D341Med (cell line): ENCODE results near the gene RHOC.

Experiments used
- DNase-seq: peaks from one replicate; pipeline ENCODE4 v3.0.0; 2012; ENCODE audit warnings: low spot score

The RHOC gene

DNA sequence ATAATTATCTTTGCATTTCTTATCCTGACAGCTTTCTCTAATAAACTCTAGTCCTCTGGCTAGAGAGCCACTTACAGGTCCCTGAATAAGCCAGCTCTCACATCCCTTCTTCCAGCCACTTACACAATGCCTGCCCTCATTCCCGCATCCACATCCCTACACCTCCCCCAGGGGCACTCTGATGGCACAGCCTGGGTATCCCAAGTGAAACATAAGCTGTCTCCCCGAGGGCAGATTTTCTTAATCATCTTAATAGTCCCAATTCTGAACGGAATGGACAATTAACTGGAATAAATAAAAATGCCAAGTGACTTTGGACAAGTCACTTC, 4.9 kb downstream of the RHOC start:
- DNase-seq, result no peak

DNA sequence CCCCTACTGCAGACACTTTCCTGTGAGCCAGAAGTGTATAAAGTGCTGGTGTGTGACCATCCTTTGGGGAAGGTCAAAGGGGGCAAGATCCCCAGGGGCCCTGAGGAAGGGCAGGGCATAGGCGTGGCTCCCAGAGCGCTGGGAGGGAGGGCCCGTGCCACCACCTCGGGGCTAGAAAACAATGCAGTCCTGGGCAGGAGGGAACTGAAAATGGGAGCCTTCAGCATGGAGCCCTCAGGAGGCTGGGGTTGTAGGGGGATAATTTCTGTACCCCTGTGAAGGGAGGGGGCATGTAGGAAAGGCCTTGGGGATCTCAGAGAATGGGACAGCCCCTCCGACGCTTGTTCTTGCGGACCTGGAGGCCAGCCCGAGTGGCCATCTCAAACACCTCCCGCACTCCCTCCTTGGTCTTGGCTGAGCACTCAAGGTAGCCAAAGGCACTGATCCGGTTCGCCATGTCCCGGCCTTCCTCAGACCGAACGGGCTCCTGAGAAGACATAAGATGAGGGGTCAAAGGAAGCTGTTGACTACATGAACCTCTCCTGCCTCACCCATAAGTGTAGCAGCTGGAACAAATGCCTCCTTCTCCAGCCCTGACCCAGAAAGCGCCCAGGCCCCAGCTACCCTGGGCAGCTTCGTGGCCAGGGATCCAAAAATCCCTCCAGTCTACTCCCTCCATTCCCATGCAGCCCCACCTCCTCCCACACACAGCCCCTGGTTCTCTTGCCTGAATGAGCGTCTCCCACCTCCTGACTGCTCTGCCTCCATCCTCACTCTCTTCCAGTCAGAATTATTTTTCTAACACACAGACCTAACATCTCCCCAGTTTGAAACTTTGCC, 5.5 kb downstream of the RHOC start:
- DNase-seq, result no peak

DNA sequence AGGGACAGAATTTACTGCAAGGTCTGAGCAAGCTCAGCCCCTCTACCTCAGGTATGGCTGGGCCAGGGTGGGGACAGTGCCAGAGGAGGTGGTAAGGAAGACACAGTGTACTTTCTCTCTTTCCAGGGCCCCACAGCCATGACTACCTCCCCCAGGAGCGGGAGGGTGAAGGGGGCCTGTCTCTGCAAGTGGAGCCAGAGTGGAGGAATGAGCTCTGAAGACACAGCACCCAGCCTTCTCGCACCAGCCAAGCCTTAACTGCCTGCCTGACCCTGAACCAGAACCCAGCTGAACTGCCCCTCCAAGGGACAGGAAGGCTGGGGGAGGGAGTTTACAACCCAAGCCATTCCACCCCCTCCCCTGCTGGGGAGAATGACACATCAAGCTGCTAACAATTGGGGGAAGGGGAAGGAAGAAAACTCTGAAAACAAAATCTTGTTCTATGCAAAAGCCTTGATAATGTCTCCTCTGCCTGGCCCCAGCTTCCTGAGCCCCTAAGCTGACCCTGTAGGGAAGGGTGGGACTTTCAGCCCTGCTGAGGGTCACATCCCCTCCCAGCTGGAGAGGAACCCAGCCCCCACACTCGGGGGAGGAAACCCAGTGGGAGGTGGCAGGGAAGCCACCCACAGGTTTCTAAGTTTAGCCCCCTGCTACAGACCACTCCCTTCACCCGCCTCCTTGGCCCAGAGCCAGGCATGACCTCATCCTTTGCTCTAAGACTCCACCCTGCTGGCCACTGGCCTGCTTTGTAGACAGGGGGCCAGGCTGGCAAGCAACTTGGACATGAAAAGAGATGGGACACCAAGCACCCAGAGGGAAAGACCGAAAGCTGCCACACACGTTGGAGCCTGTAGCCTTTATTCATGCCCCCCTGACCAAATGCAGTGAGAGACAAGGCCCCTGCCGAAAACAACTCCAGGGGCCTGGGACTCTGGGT, 6.4 kb downstream of the RHOC start:
- peak; percentile 54 for DNase-seq

DNA sequence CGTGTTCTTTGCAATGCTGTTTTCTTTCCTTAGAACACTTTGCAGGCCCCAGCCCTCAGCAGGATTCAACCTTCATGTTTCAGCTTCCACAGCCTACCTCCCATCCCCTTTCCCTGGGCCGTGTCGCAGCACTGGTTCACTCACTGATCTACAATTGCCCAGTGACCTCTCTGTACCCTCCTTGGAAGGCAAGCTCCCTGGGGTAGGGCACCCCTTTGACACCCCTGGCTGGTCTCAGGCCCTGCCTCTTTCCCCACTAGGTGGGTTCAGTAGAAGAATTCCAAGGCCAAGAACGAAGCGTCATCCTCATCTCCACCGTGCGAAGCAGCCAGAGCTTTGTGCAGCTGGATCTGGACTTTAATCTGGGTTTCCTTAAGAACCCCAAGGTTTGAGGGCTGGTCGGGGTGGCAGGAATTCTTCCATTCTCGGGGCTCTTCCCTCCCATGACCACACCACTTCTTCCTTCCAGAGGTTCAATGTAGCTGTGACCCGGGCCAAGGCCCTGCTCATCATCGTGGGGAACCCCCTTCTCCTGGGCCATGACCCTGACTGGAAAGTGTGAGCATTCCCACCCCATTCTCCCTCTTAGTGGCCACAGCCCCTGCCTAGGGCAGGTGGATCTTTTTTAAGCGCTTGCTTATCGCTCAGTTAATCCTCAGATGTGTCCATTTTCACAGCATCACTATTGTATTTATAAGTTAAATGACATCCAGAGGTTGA, 7.3 kb downstream of the RHOC start:
- DNase-seq, result no peak

DNA sequence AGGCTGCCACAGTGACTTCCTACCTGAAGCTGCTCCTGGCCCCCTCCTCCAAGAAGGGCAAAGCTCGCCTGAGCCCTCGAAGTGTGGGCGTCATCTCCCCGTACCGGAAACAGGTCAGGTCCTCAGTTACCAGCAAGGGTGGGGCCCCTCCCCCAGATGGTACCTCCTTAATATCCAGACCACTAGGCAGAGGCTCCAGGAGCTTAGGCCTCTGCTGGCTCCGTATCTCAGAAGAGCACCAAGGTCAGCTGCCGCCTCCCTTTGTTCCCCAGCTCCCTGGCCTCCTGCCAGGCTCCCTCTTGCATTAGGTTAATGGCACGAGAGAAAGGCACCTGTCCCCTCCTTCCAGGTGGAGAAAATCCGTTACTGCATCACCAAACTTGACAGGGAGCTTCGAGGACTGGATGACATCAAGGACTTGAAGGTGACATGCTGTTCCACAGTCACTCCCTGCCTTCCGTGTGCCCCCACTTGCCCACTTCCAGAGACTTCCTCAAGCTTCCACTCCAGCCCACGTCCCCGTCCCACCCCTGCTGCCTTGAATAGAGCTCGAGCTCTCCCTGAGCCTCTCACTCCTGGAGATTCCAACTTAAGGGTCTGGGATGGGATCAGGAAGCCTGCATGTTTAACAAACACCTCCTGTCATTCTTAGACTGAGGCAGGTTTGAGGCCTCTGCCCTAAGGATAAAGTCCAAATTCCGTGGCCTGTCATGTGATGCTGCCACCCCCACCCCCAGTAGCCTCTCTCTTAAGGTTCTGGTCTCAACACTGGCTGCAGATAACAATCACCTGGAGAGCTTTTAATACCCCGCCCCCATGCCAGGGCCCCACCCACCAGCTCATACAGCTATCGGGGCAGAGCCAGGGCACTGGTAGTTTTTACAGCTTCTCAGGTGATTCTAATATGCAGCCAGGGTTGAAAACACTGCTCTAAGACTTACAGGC, 8.3 kb downstream of the RHOC start:
- no peak for DNase-seq

DNA sequence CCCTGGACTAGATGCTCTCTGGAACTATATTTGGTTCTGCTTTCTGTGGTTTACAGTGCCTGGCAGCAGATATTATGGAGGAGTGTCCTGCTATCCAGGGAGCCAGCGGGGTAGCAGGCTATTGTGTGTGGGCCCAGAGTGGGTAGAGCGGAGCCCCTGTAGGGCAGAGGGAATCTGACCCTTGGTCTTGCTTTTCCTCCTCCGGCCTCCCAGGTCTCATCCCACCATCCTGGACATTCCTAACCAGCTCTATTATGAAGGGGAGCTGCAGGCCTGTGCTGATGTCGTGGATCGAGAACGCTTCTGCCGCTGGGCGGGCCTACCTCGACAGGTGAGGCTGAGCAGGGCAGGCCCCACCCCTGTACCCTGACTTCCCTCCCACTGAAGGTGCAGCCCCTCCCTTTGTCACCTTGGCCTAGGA, 9.1 kb downstream of the RHOC start:
- no peak for DNase-seq

DNA sequence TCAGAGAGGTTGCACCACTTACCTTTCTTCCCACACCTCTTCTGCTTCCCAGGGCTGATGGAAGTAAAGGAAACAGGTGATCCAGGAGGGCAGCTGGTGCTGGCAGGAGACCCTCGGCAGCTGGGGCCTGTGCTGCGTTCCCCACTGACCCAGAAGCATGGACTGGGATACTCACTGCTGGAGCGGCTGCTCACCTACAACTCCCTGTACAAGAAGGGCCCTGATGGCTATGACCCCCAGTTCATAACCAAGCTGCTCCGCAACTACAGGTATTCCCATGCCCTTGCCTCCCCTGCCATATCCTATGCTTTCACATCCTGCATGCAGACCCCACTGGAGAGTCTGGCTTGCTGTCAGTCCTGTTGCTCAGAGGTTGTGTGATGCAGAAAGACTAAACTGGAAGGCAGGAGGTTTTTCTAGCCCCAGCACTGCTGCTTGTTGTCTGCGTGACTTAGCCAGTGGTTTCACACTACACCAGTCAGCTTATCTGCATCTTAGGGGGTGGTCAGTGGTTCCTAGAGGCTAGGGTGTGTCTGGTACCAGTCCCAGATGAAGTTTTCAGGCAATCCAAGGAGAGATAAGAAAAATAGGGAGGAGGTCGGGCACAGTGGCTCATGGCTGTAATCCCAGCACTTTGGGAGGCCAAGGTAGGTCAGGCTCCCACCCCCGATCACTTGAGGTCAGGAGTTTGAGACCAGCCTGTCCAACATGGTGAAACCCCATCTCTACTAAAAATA, 10.2 kb downstream of the RHOC start:
- DNase-seq, result no peak

DNA sequence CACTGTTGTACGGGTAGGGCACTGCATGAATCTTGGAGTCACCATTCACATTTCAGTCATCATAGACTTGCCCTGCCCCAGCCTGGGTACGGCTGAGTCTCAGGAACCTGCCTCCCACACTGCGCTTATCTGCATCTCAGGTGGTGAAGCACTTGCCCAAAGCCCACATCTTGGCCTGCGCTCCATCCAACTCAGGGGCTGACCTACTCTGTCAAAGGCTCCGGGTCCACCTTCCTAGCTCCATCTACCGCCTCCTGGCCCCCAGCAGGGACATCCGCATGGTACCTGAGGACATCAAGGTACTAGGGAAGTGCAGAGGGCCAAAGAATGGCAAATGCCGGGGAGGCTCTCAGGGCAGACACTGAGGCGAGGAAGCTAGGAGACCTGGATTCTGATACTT, 11.7 kb downstream of the RHOC start:
- DNase-seq, result no peak

DNA sequence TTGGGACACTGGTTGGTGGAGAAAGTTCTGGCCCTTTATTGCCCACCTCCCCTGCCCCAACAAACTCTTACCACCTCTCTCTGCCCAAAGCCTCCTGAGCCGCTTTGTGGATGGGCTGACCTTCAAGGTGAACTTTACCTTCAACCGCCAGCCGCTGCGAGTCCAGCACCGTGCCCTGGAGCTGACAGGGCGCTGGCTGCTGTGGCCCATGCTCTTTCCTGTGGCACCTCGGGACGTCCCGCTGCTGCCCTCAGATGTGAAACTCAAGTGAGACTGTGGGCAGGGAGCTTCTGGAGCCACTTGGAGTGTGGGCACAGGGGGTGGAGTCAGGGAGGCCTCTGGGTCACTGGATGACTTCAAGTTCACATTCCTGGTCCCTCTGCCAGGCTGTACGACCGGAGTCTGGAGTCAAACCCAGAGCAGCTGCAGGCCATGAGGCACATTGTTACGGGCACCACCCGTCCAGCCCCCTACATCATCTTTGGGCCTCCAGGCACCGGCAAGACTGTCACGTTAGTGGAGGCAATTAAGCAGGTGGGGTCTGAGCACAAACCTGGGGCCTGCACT, 12.5 kb downstream of the RHOC start:
- no peak for DNase-seq

DNA sequence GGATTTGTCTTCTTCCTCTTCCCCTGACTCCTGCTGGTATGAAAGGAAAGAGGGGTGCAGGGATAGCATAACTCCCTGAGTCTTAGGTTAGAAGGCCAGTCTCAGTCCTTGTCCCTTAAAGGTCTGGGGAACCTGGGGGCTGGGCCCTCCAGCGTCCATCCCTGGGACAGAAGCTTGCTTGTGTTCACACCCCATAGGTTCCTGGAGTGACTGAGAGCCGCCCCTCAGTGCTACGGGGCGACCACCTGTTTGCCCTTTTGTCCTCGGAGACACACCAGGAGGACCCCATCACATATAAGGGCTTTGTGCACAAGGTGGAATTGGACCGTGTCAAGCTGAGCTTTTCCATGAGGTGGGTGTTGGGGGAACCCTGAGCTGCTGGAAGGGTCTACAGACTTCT, 13.1 kb downstream of the RHOC start:
- no peak for DNase-seq

DNA sequence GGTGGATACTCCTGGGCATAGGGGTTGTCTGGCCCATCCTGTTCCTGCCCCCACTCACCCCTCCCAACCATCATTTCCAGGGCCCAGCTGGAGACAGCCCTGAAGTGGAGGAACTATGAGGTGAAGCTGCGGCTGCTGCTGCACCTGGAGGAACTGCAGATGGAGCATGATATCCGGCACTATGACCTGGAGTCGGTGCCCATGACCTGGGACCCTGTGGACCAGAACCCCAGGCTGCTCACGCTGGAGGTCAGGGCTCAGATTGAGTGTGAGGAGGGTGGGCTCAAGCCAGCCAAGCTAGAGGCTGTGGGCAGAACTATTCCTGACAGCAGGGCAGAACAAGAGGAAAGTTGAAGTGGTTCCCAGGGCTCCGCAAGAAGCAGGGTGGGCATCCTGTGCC, 14.2 kb downstream of the RHOC start:
- no peak for DNase-seq

DNA sequence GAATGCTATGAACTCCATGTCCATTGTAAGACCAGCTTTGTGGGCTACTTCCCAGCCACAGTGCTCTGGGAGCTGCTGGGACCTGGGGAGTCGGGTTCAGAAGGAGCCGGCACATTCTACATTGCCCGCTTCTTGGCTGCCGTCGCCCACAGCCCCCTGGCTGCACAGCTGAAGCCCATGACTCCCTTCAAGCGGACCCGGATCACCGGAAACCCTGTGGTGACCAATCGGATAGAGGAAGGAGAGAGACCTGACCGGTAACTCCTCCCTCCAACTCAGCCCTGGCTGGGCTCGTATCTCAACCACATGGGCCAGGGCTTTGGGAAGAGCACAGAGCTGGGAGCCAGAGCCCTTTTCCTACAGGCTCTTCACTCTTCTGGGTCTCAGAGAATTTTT, 17.1 kb downstream of the RHOC start:
- no peak for DNase-seq

DNA sequence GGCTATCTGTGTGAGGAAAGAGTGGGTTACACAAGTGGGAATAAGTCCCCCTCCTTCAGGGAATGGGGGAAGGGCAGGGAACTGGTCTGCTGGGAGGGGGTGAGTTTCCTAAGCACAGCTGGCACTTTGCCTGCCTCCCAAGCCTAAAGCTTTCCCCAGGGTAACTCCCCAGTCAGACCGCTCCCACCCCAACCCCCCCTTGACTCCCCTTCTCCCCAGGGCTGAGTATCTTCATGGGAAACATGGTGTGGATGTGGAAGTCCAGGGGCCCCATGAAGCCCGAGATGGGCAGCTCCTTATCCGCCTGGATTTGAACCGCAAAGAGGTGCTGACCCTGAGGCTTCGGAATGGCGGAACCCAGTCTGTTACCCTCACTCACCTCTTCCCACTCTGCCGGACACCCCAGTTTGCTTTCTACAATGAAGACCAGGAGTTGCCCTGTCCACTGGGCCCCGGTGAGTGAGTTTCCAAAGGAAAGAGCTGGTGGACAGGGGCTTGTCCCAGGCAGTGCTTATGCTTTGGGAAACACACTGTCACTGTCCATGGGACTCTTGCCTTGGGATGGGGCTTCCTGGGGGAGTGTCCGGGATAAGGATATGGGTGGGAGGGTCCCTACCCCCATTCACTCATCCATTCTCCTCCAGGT, 17.6 kb downstream of the RHOC start:
- no peak for DNase-seq

DNA sequence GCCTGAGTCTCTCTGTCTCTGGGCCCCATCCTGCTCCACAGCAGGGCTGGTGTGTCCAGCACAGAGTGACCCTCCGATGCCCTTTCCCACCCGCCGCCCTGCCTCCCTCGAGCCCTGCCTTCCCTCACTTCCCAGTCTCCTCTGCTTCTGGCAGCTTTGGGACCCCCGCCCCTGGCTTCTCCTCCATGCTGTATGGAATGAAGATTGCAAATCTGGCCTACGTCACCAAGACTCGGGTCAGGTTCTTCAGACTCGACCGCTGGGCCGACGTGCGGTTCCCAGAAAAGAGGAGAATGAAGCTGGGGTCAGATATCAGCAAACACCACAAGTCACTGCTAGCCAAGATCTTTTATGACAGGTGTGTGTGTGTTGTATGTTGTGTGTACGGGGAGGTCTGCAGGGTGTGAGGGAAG, 18.1 kb downstream of the RHOC start:
- DNase-seq, result no peak

DNA sequence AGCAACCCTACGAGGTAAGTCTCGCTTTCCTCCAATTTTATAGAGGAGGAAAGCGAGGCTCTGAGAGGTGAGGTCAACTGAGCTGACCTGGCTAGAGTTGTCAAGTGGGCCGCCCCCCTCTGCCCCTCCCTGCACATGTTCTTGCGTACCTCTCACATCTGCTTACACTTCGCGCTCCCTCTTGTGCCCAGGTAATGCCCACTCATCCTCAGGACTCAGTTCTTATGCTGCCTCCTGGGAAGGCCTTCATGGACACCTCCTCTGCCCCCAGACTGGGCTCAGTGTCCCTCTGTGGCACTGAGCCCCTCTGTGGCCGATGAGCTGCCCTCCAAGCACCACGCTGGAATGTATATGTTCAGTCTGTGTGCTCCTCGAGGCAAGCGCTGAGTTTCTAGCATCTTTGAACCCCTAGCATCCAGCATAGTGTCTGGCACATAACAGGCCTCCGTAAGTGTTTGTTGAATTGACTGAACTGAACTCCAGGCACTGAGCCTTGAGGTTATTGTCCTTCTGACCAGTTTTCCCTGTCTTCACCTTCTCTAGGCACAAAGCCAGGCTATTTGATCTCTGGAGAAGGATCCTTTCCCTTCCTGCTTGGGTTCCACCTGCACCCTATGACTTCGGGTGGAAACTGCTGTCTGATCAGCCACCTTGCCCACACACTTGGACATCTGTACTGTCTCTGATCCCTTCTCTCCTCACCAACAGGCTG, 19.0 kb downstream of the RHOC start:
- no peak for DNase-seq

DNA sequence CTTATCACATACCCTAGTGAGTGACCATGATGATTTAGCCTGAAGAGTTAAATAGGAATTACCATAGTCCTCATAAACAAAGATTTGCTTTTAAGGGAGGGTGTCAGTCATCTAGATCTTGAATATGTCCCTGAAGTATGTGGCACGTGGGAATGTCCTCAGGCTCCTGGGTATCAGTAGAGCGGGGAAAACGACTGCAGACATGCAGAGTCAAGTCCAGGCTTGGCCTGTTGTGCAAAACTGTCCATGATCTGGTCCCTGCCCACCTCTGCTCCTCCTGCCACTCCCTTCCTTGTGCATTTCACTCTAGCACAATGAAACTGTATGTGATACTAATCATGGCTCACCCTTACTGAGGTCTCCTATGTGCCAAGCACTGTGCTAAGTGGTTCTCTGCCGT, 19.6 kb downstream of the RHOC start:
- no peak for DNase-seq

DNA sequence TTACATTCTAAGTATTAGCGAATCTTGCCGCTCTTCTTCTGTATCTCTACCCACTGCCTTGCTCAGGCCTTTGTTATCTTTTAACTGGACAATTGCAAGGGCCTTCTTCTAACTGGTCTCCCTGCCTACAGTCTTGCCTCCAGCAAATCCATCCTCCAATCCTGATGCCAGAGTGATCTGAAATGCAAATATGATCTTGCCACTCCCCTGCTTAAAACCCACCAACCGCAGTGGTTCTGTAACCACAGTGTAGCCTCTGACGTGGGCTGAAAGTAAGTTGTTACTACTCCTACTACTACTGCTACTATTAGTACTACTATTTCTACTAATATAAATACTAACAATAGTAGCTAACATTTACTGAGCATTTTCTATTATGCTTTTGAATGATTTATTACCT, 20.1 kb downstream of the RHOC start:
- DNase-seq, result no peak

DNA sequence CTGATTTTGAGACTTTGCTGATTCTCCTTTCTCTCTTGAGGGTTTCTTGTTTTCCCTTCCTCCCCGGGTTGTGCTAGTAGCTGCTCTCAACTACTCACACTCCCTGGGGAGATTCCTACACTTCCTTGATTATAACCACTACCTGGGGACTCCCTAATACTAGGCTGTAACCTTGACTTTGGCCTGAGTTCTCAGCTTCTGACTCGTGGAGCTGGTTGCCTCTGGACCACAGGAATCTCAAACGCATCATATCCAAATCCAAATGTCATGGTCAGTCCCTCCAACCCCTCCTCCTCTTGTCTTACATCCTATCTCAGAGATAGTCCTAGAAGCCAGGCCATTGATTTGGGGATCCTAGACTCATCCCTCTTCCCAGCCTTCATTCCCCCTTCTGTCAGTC, 20.5 kb downstream of the RHOC start:
- no peak for DNase-seq

DNA sequence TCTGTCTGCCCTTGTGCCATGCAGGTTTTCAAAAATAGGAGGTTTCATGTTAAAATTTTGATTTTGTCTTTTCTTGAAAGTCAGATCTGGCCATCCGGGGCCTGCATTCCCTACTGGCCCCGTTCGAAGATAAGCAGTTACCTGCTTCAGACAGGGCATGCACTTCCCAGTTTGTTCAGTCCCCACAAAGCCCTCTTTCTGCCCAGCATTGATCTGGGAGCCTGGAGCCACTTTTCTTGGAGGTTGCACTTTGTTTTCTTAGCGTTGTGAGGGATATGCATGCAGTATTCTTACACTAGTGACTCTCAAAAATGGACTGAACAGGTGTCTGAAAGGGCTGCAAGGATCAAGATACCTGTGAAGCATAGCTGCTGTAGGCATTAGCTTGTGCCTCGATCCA, 21.0 kb downstream of the RHOC start:
- DNase-seq, result no peak
